HG03025 (cell line): Measurements from ENCODE around the gene PLD1.

Source experiments
- ATAC-seq: cut with Tn5 transposase; IDR thresholded peaks from one replicate; pipeline ENCODE4 v1.9.1; 2021; ENCODE audit warnings: mild to moderate bottlenecking, moderate library complexity; ENCODE audit not compliant: unreplicated experiment, low FRiP score

The PLD1 gene

DNA sequence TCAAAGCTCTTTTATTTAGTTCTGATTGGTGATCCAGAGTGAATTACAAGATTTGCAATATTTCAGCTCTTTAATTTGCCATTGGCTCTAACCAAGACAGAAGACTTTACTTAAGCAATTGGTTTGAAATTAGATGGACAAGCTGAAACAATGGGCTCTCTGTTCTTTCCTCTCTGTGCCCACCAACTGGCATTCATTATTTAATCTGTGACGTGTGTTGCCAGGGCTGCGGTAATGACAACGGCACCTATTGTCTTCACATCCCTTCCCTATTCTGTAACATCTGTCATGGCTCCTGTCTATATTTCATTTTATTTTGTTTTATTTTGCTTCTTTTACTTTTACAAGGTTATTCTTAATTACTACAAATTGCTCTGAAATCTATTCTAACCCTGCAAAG lies 33.9 kb downstream of the PLD1 start:
- no peak for ATAC-seq

DNA sequence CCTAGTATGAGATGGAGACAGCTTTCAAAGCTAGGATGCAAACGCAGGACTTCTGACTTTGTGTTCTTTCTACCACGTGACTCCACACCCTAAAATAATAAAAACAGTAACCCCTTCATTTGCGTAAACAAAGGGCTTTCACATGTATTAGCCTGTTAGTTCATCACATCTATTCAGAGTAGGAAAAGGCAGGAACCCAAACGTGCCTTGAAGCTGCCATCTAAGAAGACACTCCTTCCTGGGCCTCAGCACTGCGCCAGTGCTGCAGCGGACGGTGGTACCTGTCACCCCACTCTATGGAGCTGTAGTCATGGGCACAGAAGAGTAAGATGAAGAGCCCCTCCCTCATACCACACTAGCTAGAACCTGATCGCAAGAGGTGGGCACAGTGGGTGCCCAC lies 34.3 kb downstream of the PLD1 start:
- ATAC-seq, result no peak

DNA sequence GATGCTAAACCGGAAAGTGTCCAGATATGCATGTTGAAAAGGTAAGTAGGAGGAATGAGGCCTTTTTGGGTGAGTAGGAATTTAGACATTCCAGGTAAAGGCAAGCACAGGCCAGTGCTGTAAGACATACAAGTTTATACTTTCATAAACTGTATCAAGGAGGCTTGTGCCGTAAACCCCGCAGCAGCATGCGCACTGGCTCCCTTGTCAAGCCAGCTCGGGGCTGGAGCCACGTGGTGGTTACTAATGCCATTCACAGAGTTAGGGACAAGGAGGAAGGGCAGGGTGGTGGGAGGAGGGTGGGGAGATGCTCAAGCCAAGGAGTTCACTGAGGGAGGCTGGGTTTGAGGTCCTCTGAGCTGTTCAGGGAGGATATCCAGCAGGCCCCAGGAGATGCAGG lies 35.8 kb downstream of the PLD1 start:
- no peak for ATAC-seq

DNA sequence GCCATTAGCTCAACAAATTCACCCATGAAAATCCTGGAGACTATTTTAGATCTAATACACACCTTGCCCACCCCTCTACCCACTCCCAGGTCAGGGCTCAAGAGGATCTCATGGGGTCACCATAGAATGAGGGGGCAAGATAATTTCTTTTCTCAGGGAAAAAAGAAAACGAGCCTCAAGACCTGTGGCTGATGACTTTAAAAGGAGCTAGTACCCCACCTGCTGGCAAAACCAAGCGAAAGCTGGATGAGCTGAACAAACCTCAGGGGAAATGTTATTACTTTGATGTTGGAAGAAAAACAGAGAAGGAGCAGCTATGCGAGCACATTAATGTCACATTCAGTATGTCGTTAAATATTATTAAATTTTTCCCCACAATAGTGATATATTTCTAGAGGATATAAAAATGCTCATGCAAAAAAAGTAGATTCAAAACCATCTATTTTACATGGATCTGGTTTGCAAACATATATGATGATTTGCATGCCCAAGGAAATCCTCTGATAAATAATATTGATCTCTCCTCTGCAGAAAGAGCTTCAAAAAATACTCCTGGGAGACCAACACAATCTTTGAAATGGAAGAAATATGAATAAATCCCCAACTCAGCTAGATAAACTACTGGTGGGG lies 37.7 kb downstream of the PLD1 start:
- ATAC-seq, result no peak

DNA sequence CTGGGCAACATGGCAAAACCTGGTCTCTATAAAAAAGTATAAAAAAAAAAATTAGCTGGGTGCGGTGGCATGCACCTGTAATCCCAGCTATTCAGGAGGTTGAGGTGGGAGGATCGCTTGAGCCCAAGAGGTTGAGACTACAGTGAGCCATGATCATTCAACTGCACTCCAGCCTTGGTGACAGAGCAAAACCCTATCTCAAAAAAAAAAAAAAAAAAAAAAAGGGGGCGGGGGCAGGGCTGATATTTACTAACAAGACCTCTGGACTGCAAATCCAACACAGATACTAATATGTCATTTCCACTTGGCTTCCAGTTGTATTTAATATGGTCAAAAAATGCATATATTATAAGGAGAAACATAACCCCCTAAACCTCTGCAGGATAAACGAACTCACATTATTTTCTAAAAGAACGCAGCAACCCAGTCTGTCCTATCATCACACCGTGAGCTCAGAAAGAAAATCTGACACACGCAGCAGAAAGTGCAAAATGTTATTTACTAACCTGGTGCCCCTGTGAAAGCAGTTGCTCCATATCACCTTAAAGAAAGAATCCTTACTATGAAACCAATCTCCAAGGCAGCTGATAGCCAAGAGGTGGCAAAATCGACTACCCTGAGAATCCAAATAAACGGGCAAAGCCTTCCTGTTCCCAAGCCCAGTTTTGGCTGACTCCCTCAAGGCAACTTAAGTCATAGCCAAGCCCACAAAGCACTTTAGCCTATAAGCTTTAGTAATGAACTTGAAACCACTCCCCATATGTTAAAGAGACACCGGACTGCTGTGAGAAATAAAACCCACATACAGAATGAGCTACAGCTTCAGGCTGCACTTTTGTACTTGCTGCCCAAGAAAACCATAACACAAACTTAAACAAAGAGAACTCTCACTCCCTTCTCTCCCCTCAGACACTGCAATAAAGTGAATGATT lies 39.3 kb downstream of the PLD1 start:
- ATAC-seq, result no peak

DNA sequence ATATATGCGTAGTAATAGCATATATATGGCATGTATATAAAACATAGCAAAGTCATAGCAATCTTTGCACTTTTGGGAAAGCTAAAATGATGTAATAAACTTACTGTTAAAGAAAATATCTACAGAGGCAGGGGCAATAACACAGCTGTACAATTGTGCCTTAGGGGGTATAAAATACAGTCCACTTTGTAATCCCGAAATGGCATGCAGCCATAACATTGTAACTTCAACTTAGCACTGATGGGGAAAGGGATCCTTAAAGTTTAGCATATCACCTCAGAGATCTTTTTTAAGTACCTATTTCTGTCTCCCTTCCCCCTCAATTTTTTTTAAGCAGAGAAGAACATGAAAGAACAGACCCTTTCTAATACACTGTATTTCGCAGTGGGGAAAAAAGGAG lies 40.8 kb downstream of the PLD1 start:
- no peak for ATAC-seq

DNA sequence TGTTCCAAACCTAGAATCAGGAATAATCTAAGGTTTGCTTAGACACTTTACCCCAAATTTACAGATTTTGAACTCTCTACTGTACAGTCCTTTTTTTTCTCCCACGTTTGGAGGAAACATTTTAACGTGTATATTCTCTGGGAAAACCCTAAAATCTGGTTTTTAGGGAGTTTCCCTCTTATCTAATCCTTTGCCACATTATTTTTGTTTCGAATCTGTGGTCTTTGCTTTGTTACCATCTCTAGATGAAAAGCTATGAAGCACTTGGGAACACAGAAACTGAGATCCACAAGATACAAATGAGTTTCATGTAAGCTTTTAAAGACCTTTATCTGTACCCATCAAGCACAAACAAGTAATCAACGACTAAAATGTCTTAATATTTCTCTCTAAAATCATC lies 41.3 kb downstream of the PLD1 start:
- ATAC-seq, result no peak

DNA sequence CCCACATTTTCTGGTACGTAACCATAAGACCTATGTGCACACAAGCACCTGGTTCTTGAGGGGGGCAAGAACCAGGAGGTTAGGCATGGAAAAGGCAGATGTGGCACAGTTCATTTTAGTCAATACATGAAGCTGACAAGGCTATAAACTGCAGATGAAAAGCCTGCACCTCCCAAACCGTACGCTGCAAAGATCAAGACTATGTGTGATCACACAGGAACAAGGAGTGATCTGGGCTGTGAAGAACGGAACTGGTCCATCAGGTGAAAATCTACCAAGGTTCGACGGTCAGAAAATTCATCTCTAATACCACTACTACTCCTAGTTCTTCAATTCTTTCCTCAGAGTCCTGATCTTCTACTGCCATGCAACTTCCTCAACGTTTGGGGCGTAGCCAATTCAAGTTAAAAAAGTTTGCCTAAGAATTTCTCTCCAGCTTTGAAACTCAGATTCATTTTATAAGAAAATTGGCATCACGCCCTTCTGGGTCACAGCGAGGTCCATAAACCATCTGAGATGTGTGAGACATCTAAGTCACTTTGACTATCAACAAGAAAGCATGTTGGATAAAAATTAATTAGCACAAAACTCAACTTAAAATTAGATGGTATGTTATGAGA lies 41.9 kb downstream of the PLD1 start:
- ATAC-seq, result no peak

DNA sequence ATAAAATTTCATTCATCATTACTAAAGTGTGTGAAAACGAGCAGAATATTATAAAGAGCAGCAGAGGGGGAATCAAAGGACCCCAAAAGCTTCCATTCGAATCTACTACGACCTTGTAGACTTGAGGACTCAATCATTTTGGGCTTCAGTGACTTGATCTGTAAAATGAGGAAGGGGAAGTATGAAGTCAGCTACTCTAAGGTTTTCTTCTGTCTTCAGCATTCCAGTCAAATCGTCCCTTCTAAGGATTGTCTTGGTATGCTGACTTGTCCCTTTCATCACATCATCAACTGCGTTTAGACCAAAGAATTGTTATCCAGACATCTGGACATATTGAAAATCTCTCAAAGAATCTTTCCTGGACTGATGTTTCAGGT lies 44.8 kb downstream of the PLD1 start:
- no peak for ATAC-seq

DNA sequence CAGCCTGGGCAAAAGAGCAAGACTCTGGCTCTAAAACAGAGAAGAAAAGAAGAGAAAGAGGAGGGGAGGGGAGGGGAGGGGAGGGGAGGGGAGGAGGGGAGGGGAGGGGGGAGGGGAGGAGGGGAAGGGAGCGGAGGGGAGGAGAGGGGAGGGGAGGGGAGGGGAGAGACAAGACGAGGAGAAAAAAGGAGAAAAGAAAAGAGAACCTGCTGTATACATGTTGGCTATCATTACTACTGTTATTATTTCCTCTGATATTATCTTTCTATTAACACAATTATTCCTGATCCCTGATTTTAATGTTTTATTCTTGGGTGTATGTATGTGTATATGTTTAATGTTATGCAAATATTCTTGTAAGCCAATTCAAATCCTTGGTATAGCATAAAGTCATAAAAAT lies 46.9 kb downstream of the PLD1 start:
- no peak for ATAC-seq

DNA sequence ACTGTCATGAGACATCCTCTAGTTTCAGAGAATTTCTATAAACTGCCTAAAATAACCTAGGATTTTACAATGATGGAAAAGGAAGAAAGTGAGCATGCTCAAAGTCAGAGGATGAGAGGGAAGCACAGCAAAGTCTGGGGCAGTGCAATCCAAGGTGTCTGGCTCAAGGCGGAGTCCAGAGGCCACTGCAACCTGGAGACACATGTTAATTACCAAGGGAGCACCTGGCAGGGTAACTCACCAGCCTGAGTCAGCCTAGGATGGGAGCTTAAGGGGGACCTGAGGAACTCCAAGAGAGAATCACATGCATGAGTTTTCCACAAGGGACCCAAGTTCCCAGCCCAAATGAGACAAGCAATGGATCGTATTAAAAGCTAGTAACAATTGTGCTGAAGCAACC lies 49.8 kb downstream of the PLD1 start:
- no peak for ATAC-seq

DNA sequence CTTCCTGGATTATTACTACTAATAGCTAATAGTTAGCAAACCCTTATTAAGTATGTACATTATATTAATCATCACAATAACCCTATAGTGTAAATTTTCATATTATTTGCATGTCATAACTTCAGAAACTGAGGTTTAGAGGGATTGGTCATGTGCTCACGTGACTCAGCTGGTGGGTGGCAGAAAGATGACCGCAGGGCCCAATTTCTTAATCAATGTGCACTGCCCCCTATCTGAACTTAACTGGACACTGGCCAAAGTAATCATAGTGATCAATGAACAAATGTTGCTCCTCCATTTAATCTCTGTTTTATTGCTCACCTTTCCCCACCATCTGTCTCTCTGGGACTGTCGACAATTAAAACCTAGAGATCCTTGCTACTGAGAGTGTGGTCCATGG lies 52.2 kb downstream of the PLD1 start:
- ATAC-seq, result no peak

DNA sequence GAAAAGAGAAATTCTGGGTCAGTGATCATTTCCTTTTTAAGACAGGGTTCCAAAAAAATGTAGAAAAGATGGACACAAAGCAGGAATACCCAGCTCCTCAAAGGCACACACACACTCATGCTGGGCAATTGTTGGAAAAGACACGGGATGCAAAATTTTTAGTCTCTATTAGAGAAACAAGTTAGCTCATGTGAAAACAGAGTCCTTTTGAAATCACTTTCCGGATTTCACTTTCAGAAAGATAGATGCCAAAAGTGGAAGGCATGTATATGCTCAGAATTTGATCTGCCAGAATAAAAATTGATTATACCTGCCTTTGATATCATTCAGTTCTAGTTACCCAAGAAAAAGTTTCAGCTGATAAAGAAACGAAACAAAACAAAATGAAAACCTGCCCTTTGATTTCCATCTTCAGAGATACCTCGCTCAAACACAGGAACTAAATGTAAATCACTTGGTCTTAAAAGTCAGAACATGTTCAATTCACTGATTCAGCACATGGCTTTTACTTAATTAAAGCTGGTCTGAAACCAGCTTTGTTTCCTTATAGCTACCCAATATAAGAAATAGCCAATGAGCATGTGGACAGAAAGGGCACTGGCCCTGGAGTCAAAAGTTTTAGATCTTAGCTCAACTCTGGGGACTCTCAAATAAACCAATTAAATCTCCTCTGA lies 52.8 kb downstream of the PLD1 start:
- no peak for ATAC-seq

DNA sequence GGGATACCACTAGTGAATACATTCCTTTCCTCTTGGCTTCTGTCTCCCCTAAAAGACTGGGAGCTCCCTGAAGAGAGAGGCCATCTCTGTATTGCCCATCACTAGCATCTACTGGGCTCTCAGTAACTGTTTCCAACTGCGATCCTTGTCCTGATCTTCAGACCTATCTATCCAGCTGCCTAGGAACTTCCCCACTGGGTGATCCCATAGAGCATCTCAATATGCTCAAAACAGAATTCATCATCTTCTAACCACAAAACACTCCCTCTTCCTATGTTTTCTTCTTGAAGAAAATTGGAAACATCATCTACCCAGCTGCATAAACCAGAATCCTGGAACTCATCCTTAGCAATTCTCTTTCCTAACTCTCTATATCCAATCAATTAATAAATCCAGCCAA lies 54.6 kb downstream of the PLD1 start:
- no peak for ATAC-seq

DNA sequence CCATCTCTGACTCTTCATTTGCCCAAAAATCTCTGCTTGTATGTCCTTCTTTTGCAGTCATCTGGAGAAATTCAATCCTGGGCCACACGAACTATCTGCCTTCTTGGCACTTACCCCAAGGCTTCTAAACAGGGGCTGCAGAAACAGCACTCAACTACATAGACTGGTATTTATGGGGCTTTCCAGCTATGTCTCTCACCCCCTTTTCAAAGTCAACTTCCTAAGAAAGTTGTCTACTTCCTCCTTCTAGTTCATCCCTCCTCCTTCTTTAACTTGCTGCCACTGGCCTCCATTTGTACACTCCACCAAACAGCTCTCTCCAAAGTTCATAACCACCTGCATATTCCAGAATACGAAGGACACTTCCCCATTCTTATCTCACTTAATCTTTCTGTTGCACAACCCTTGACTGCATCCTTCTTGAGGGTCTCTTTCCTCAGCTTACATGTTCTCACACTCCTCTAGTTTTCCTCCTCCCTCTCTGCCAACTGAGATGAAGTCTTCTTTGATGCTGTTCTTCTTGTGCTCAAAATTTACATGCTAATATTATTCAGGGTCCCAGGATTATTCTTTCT lies 55.2 kb downstream of the PLD1 start:
- ATAC-seq, result no peak

DNA sequence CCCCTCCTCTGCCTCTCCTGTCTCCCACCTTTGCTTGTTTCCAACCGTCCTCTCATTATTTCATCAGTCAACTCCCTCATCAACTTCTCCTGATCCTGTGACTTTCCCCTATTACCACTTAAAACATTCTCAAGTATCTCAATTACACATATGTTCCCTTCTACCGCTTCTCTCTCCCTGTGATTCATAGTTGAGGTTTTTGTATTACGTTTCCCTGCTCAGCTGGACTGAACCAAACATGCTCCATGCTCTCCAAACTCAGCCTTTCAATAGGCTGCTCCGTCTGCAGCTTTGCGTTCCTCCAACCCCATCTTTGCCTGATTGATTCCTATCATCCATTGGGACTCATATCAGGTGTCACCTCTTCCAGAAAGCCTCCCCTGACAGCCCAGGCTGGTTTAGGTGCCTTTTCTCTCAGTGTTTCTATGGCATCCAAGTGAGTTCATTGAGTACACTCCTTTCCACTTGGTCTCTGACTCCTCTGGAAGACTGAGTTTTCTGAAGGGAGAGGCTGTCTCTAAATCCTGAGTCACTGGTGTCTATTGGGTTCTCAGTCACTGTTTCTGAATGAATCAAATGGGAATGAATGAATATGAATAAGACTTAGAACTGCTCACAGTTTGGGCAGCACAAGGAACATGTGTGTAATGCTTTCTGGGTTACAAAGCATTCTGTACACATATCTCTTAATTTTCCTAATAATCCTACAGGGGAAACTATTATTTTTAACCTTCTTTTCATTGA lies 56.4 kb downstream of the PLD1 start:
- ATAC-seq, result no peak

DNA sequence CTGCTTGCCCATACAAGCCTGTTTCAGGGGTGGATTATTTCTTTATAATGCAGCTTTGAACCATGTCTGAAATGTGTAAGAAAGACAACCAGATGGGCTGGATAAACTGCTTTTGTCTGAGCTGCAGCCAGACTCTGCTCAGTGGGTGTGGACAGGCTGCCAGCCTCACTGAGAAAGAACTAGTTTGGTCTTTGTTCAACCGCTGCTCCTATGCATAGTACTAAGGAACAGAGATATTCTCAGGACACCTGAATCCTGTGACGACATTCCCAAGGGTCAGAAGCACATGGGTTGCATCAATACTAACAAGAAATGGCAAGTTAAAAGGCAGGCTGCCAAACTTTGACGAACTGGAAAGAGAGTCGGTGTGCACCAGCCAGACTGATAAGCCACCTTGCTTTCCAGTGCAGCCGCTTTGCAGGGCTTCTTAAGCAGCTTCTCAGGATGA lies 57.2 kb downstream of the PLD1 start:
- ATAC-seq, result no peak

DNA sequence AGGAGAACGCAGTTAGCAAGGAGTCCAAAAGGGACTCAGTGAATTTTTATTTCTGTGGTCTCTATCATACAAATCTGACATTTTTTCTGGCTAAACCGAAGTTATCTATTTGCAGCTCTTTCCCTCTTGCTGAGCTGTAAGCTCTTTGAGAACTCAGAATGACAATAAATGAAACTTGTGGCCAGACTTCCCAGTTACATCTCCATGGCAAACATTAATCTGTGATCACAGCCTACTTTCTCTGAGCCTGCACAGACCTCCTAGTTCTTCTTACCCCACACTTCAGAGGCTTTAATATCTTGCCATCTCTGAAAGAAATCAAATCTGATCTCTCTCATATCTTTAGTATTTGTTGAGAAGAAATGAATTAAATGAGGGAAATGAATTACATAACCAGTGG lies 58.0 kb downstream of the PLD1 start:
- ATAC-seq, result no peak

DNA sequence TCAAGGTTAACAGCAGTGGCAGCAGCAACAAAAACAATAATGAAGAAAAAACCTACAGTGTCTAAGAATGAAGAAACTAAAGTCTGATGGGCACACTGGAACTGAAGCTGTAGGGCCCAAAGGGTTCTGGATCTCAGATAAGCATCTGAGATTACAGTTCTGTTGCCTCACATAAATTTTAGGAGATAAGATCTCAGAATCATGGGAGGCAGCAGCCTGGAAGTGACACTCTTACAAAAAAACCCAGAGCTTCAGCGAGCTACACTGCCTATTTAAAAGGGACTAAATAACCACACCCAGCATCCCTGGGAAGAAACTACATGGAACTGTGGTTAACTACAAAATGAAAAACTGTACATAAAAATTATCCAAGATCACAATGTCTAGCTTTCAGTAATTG lies 61.2 kb downstream of the PLD1 start:
- ATAC-seq, result no peak
